GM12878 (cell line): ENCODE measurements around the gene NTM. TPM values are rescaled to one million over a fixed set of nuclear protein-coding genes. Genes with fewer than 3 reads are reported as not detected.

Experiments
- ATAC-seq: fragments of 200-7000 bp; cut with Tn5 transposase; 3 replicates; pipeline ENCODE4 v1.9.1; 2020; ENCODE audit warnings: mild to moderate bottlenecking, moderate library complexity
- BruUV-seq: library from RNA; stranded (reverse); fragments of 400-500 nt; replicated peaks from 2 replicates; lab custom pipeline; 2021; lab: Mats Ljungman, UMichigan
- CTCF ChIA-PET: fragments of 300-600 bp; sonication (Branson Sonifier 250); formaldehyde crosslinking; extraction: SDS; loops from one replicate; lab custom pipeline; 2021; ENCODE audit warnings: inconsistent platforms; lab: Yijun Ruan, JAX
- POLR2A ChIA-PET: fragments of 350-600 bp; formaldehyde crosslinking; extraction: SDS; loops from one replicate; lab custom pipeline; 2021; ENCODE audit warnings: inconsistent platforms; lab: Charles Lee
- RAD21 ChIA-PET: fragments of 300-600 bp; sonication (Branson Sonifier 250); formaldehyde crosslinking; loops from one replicate; lab custom pipeline; 2023; ENCODE audit warnings: antibody characterized with exemption; ENCODE audit not compliant: unreplicated experiment; lab: Charles Lee
- SMC1A ChIA-PET: fragments of 300-600 bp; sonication (Branson Sonifier 250); formaldehyde crosslinking; loops from one replicate; lab custom pipeline; 2023; ENCODE audit not compliant: unreplicated experiment, uncharacterized antibody; lab: Charles Lee
- DNase-seq: peaks from one replicate; pipeline ENCODE4 v3.0.0-alpha.2; 2011; ENCODE audit warnings: low read depth, low spot score
- FAIRE-seq: peaks from 3 replicates; lab custom pipeline; 2011; peaks lifted over from hg19 to GRCh38; lab: Jason Lieb, UNC
- H2AFZ ChIP-seq: 2 replicates; pipeline ENCODE4 v1.6.0; 2011; ENCODE audit warnings: low read depth, low read length, control low read depth; ENCODE audit not compliant: control insufficient read depth
- H3K27ac ChIP-seq: 2 replicates; pipeline ENCODE4 v1.5.1; 2011; ENCODE audit warnings: control low read depth; ENCODE audit not compliant: control insufficient read depth, insufficient read depth
- H3K27me3 ChIP-seq, 2 experiments: replicated peaks in 1 of 2; 2 replicates each; pipeline versions ENCODE4 v1.6.0 to v1.6.1; 2011; ENCODE audit warnings: low read length in 1 of 2; ENCODE audit not compliant: control insufficient read depth in 2 of 2, insufficient read depth in 2 of 2
- H3K36me3 ChIP-seq, 2 experiments: 2 replicates each; pipeline ENCODE4 v1.5.1; 2011; ENCODE audit warnings: low read length in 1 of 2; ENCODE audit not compliant: control insufficient read depth in 2 of 2, insufficient read depth in 2 of 2
- H3K4me1 ChIP-seq: 2 replicates; pipeline ENCODE4 v1.6.1; 2011; ENCODE audit warnings: mild to moderate bottlenecking, low read length, moderate library complexity, mixed read lengths; ENCODE audit not compliant: control insufficient read depth, insufficient read depth
- H3K4me2 ChIP-seq: 2 replicates; pipeline ENCODE4 v1.6.0; 2011; ENCODE audit warnings: control low read depth; ENCODE audit not compliant: control insufficient read depth, insufficient read depth
- H3K4me3 ChIP-seq: fragments of 200-600 bp; sonication (generic); 2 replicates; pipeline ENCODE4 v1.5.1; 2016
- H3K79me2 ChIP-seq: 2 replicates; pipeline ENCODE4 v1.6.0; 2011; ENCODE audit warnings: low read length; ENCODE audit not compliant: control insufficient read depth, insufficient read depth
- H3K9ac ChIP-seq: 2 replicates; pipeline ENCODE4 v1.8.0; 2011; ENCODE audit warnings: low read length, control low read depth, mixed read lengths; ENCODE audit not compliant: control insufficient read depth, insufficient read depth
- H3K9me3 ChIP-seq: replicated peaks from 3 replicates; pipeline ENCODE4 v1.5.1; 2011; ENCODE audit warnings: mild to moderate bottlenecking, low read length; ENCODE audit not compliant: control insufficient read depth, insufficient read depth
- H4K20me1 ChIP-seq: 2 replicates; pipeline ENCODE4 v1.6.0; 2011; ENCODE audit not compliant: control insufficient read depth, insufficient read depth
- MEF2A ChIP-seq: IDR thresholded peaks from 2 replicates; pipeline ENCODE4 v1.6.1; 2011; ENCODE audit warnings: low read depth, mild to moderate bottlenecking, low read length, moderate library complexity; ENCODE audit not compliant: insufficient read depth
- PRDM15 ChIP-seq: fragments of 450-650 bp; formaldehyde crosslinking; IDR thresholded peaks from 2 replicates; pipeline ENCODE4 v1.4.0; 2020; ENCODE audit warnings: mild to moderate bottlenecking, moderate library complexity
- RBBP5 ChIP-seq: fragments of 200-600 bp; sonication (generic); conservative IDR thresholded peaks from 2 replicates; pipeline ENCODE4 v1.6.1; 2016
- ZBTB40 ChIP-seq: fragments of 450-650 bp; IDR thresholded peaks from 2 replicates; pipeline ENCODE4 v1.6.1; 2016; ENCODE audit warnings: mild to moderate bottlenecking, moderate library complexity, borderline replicate concordance
- ZNF207 ChIP-seq: fragments of 450-650 bp; IDR thresholded peaks from 2 replicates; pipeline ENCODE4 v1.6.1; 2014; ENCODE audit warnings: antibody characterized with exemption, mild to moderate bottlenecking, borderline replicate concordance
- ZNF24 ChIP-seq: fragments of 450-650 bp; IDR thresholded peaks from 2 replicates; pipeline ENCODE4 v1.6.1; 2017; ENCODE audit warnings: antibody characterized with exemption, mild to moderate bottlenecking
- ZNF622 ChIP-seq: fragments of 450-650 bp; IDR thresholded peaks from 2 replicates; pipeline ENCODE4 v1.6.1; 2017; ENCODE audit warnings: mild to moderate bottlenecking, inconsistent platforms
- WGBS: methylation state at CpG from one replicate; pipeline ENCODE4 v1.1.6; 2016; ENCODE audit warnings: low lambda C conversion rate; ENCODE audit not compliant: insufficient replicate concordance, insufficient coverage; ENCODE audit errors: missing lambda C conversion rate; 5-methylcytosine and 5-hydroxymethylcytosine counted together
- in situ Hi-C: fragments of 300-500 bp; cut with MboI; formaldehyde crosslinking; loops from 9 replicates; pipeline ENCODE4 v1.14.3; 2018; ENCODE audit warnings: mixed read lengths
- intact Hi-C: fragments of 100-400 bp; cut with micrococcal nuclease; formaldehyde crosslinking; loops from one replicate; pipeline ENCODE4 v1.14.2; 2022; ENCODE audit not compliant: unreplicated experiment
- polyA plus RNA-seq, 11 experiments: library from polyadenylated mRNA; depleted of rRNA in 4 of 11; unstranded in 6 of 11; stranded (reverse) in 5 of 11; fragments of >200 nt; fragmentation: Nextera tagmentation in 4 of 11; fragmentation: Illumina TruSeq in 1 of 11; extraction: Ambion mirVana in 4 of 11; extraction: Trizol in 1 of 11; gene quantifications; 1 replicate in 1 of 11; 2 replicates in 10 of 11; pipeline versions ENCODE4 v1.2.1 to v1.2.3, GENCODE V29; 2011 to 2016; ENCODE audit warnings: inconsistent platforms in 2 of 11, missing spikeins in 2 of 11, low read depth in 1 of 11
- total RNA-seq, 4 experiments: library from RNA; depleted of rRNA in 3 of 4; stranded (reverse); fragments of >200 nt in 3 of 4; fragmentation: Illumina TruSeq in 1 of 4; extraction: Trizol in 1 of 4; gene quantifications; 2 replicates each; pipeline versions ENCODE4 v1.2.1 to v1.2.3, GENCODE V29; 2013 to 2021
- TF ChIP-seq, protein P1 (sequence below): fragments of 150-350 bp; IDR thresholded peaks from 2 replicates; pipeline ENCODE4 v1.6.1; 2016; ENCODE audit warnings: low read depth, low read length
- TF ChIP-seq, protein P2 (sequence below): fragments of 450-650 bp; IDR thresholded peaks from 2 replicates; pipeline ENCODE4 v1.6.1; 2017; ENCODE audit warnings: mild to moderate bottlenecking, low read depth, inconsistent platforms; ENCODE audit not compliant: poor library complexity, severe bottlenecking

NTM gene
- total and polyA plus RNA-seq, 10 of the 15 experiments (the other 5 are each of a cell fraction or from before 2014, with no cell fraction given): not detected

DNA sequence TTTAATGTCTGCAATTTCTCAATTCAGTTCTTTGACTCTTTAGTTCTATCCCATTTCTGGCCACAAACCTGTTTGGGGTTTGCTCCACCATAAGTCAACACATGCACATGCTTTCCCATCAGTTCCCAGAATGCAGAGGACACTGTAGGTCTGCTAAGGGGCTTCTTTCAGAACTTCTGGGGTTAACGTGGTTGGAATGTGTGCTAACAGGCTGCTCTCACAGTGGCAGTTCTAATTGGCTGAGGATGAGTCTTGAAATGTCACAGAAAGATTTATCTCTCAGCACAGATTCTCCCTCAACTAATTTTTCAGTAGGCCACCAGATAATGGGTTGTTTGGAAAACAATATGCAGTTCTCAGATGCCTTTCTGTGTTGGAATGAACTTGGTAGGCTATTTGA lies 703.4 kb downstream of the NTM start (continued):
- TF ChIP-seq ZNF207: no peak

GRCh38 chr11:132075447-132075846 lies 705.0 kb downstream of the NTM start:
- Histone ChIP-seq H3K4me3 (no peak overlapping the region), H4K20me1 (no peaks in the 10 kb centered on the region), H2AFZ (no peak overlapping the region), H3K4me2 (no peak overlapping the region), H3K79me2 (no peaks in the 10 kb centered on the region), H3K4me1 (no peaks in the 10 kb centered on the region), H3K9me3 (no peaks in the 10 kb centered on the region; the same call in 2 of the 3 replicates), H3K27me3 (no peaks in the 10 kb centered on the region), H3K36me3 (no peaks in the 10 kb centered on the region), H3K27ac (no peak overlapping the region), H3K9ac (no peak overlapping the region)
- BruUV-seq: no TSS peak
- WGBS: 0% methylated on average over 1 of the region's 1 CpG
- SMC1A ChIA-PET: no interaction called here
- in situ Hi-C loops: no loop called here
- FAIRE-seq (no peak), ATAC-seq (no peak), DNase-seq (no peak)
- RAD21 ChIA-PET: no interaction called here
- POLR2A ChIA-PET: no interaction called here
- intact Hi-C loops: no loop called here
- CTCF ChIA-PET: interaction anchor here (0.6 kb wide), 1 partner anchor 866 kb away, joined by 3 read pairs; no protein-coding TSS in a partner anchor
- no peak for TF ChIP-seq RBBP5
- TF ChIP-seq MEF2A: no peak
- TF ChIP-seq ZBTB40: no peak
- TF ChIP-seq, protein P1, sequence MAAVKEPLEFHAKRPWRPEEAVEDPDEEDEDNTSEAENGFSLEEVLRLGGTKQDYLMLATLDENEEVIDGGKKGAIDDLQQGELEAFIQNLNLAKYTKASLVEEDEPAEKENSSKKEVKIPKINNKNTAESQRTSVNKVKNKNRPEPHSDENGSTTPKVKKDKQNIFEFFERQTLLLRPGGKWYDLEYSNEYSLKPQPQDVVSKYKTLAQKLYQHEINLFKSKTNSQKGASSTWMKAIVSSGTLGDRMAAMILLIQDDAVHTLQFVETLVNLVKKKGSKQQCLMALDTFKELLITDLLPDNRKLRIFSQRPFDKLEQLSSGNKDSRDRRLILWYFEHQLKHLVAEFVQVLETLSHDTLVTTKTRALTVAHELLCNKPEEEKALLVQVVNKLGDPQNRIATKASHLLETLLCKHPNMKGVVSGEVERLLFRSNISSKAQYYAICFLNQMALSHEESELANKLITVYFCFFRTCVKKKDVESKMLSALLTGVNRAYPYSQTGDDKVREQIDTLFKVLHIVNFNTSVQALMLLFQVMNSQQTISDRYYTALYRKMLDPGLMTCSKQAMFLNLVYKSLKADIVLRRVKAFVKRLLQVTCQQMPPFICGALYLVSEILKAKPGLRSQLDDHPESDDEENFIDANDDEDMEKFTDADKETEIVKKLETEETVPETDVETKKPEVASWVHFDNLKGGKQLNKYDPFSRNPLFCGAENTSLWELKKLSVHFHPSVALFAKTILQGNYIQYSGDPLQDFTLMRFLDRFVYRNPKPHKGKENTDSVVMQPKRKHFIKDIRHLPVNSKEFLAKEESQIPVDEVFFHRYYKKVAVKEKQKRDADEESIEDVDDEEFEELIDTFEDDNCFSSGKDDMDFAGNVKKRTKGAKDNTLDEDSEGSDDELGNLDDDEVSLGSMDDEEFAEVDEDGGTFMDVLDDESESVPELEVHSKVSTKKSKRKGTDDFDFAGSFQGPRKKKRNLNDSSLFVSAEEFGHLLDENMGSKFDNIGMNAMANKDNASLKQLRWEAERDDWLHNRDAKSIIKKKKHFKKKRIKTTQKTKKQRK: no peak
- no peak for TF ChIP-seq ZNF622
- no peak for TF ChIP-seq ZNF24
- TF ChIP-seq, protein P2, sequence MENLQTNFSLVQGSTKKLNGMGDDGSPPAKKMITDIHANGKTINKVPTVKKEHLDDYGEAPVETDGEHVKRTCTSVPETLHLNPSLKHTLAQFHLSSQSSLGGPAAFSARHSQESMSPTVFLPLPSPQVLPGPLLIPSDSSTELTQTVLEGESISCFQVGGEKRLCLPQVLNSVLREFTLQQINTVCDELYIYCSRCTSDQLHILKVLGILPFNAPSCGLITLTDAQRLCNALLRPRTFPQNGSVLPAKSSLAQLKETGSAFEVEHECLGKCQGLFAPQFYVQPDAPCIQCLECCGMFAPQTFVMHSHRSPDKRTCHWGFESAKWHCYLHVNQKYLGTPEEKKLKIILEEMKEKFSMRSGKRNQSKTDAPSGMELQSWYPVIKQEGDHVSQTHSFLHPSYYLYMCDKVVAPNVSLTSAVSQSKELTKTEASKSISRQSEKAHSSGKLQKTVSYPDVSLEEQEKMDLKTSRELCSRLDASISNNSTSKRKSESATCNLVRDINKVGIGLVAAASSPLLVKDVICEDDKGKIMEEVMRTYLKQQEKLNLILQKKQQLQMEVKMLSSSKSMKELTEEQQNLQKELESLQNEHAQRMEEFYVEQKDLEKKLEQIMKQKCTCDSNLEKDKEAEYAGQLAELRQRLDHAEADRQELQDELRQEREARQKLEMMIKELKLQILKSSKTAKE: no peak
- no peak for TF ChIP-seq PRDM15 (CRISPR knock-in tag)
